Left lung (tissue), 10 donors: ENCODE results near the gene MTX3. TPM values are rescaled to one million over a fixed set of nuclear protein-coding genes. Genes with fewer than 3 reads are reported as not detected.

Experiments
- ATAC-seq: fragments of 200-7000 bp; cut with Tn5 transposase; one replicate; pipeline ENCODE4 v1.9.1; 2020; ENCODE audit warnings: moderate library complexity
- DNase-seq, 4 donors: peaks; one replicate each; pipeline ENCODE4 v3.0.0-alpha.2; 2013 to 2020
- H3K27ac ChIP-seq, 2 donors: fragments of 200-600 bp; sonication (generic) in 1 of 2; one replicate each; pipeline versions ENCODE4 v1.5.0 to v1.8.0; 2020 to 2021
- H3K27me3 ChIP-seq, 2 donors: fragments of 200-600 bp; sonication (generic) in 1 of 2; one replicate each; pipeline versions ENCODE4 v1.5.0 to v1.8.0; 2020 to 2021
- H3K36me3 ChIP-seq, 2 donors: fragments of 200-600 bp; sonication (generic) in 1 of 2; one replicate each; pipeline versions ENCODE4 v1.5.0 to v1.8.0; 2020 to 2021
- H3K4me1 ChIP-seq, 2 donors: fragments of 200-600 bp; one replicate each; pipeline ENCODE4 v1.8.0; 2021
- H3K4me3 ChIP-seq, 2 donors: fragments of 200-600 bp; sonication (generic) in 1 of 2; one replicate each; pipeline versions ENCODE4 v1.5.0 to v1.8.0; 2020 to 2021; ENCODE audit warnings: mild to moderate bottlenecking in 1 of 2
- H3K9me3 ChIP-seq, 2 donors: fragments of 200-600 bp; sonication (generic) in 1 of 2; one replicate each; pipeline versions ENCODE4 v1.5.0 to v1.8.0; 2020 to 2021
- intact Hi-C, 2 donors: fragments of 100-400 bp; cut with DNase I; formaldehyde crosslinking; loops; one replicate each; pipeline versions ENCODE4 v1.11.2 to v1.14.2; 2022
- polyA plus RNA-seq, 6 donors: library from polyadenylated mRNA; unstranded; fragments of 120-200 nt; gene quantifications; one replicate each; pipeline ENCODE4 v1.2.1, GENCODE V29; 2013; ENCODE audit not compliant: insufficient read length in 6 of 6
- total RNA-seq, 2 donors: library from RNA; stranded (reverse); fragmentation: NEBNext Ultra II Directional; extraction: Animal tissue kit (Norgen Biotek cat#: 25700); gene quantifications; one replicate each; pipeline ENCODE4 v1.2.1, GENCODE V29; 2021
- TF ChIP-seq, protein P1 (sequence below), 2 donors: fragments of 200-600 bp; sonication (generic) in 1 of 2; IDR thresholded peaks; one replicate each; pipeline versions ENCODE4 v1.5.0 to v1.8.0; 2021; ENCODE audit warnings: antibody characterized with exemption in 2 of 2
- donor health status: DM: no; HTN: yes; CAD: no.
- donor health status: DM: no; HTN: no; CAD: no.

Gene MTX3
- total and polyA plus RNA-seq, 8 donors: 11.2 to 33.5 (median 27.7) TPM

DNA sequence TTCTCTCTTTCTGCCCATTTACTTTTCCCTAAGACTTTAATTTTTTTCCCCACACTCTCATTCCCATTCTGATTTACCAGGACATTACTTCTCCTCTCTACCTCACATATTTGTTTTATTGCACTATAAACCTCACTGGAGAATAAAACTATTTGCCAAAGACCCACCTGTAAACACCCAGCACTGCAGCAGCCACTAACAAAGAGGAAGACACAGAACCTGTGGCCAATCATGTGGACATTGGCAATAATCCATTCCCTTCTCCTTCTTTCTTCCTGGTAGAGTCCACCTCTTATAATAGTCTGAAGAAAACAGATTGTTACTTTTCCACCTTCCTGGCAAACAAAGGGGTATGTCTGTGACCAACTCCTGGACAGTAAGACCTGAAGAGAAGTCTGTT lies 35.8 kb upstream of the MTX3 start:
- Histone ChIP-seq H3K27ac (no peak overlapping the region), H3K27me3 (no peaks in the 10 kb centered on the region), H3K36me3 (no peaks in the 10 kb centered on the region), H3K4me3 (no peak overlapping the region), H3K4me1 (no peaks in the 10 kb centered on the region), H3K9me3 (no peaks in the 10 kb centered on the region)
- DNase-seq (no peak), ATAC-seq (no peak)
- TF ChIP-seq, protein P1, sequence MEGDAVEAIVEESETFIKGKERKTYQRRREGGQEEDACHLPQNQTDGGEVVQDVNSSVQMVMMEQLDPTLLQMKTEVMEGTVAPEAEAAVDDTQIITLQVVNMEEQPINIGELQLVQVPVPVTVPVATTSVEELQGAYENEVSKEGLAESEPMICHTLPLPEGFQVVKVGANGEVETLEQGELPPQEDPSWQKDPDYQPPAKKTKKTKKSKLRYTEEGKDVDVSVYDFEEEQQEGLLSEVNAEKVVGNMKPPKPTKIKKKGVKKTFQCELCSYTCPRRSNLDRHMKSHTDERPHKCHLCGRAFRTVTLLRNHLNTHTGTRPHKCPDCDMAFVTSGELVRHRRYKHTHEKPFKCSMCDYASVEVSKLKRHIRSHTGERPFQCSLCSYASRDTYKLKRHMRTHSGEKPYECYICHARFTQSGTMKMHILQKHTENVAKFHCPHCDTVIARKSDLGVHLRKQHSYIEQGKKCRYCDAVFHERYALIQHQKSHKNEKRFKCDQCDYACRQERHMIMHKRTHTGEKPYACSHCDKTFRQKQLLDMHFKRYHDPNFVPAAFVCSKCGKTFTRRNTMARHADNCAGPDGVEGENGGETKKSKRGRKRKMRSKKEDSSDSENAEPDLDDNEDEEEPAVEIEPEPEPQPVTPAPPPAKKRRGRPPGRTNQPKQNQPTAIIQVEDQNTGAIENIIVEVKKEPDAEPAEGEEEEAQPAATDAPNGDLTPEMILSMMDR (IDR thresholded peaks at IDR 0.05): no peak
- intact Hi-C loops: no loop called here

DNA sequence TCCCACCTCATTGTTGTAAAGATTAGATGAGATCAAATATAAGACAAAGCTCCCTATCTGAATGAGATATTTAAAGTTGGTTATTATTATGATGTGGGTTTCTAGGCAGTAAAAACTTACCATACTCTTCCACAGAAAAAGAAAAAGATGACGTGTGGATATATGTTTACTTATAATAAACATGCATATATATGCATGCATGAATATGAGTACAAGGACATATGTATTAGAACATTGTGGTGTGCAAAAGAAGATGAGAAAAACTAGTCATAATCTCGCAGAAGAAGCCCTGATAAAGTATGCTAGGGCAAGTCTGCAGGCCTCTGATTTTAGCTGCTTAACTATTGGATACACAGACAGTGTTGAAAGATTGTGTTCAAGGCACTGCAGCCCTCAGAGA lies 34.0 kb upstream of the MTX3 start:
- Histone ChIP-seq H3K27me3 (no peaks in the 10 kb centered on the region), H3K4me1 (no peaks in the 10 kb centered on the region), H3K4me3 (no peak overlapping the region), H3K27ac (no peak overlapping the region), H3K9me3 (no peaks in the 10 kb centered on the region), H3K36me3 (no peaks in the 10 kb centered on the region)
- TF ChIP-seq, protein P1 (IDR thresholded peaks at IDR 0.05): no peak
- intact Hi-C loops: no loop called here
- DNase-seq (no peak), ATAC-seq (no peak)

DNA sequence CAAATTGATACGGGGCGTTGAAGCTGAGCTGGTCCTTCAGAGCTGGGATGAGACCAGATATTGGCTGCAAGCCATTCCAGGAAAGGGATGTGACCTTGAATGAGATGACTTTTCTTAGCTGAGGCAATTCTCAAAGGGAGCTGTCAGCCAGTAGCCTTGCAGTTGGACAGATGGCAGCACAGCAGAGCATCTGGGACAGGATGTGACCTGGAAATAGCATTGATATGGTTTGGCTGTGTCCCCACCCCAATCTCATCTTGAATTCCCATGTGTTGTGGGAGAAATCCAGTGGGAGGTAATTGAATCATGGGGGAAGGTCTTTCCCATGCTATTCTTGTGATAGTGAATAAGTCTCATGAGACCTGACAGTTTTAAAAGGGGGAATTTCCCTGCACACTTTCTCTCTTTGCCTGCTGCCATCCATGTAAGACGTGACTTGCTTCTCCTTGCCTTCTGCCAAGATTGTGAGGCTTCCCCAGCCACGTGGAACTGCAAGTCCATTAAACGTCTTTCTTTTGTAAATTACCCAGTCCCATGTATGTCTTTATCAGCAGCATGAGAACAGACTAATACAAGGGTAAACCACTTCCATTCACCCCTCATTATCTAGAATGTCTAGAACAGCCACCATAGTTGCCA lies 19.8 kb upstream of the MTX3 start:
- DNase-seq: no peak
- Histone ChIP-seq H3K4me1 (no peaks in the 10 kb centered on the region), H3K9me3 (no peaks in the 10 kb centered on the region), H3K27ac (no peak overlapping the region), H3K27me3 (no peaks in the 10 kb centered on the region), H3K4me3 (no peak overlapping the region), H3K36me3 (no peaks in the 10 kb centered on the region)
- TF ChIP-seq, protein P1 (IDR thresholded peaks at IDR 0.05): no peak
- intact Hi-C loops: no loop called here
- no peak for ATAC-seq

- Histone ChIP-seq H3K36me3 (no peaks in the 10 kb centered on the region), H3K4me1 (no peaks in the 10 kb centered on the region), H3K27me3 (no peaks in the 10 kb centered on the region), H3K27ac (no peak overlapping the region), H3K4me3 (no peak overlapping the region), H3K9me3 (no peaks in the 10 kb centered on the region)
- DNase-seq: no peak
- TF ChIP-seq, protein P1 (IDR thresholded peaks at IDR 0.05): no peak
- intact Hi-C loops: no loop called here
- no peak for ATAC-seq
These were observed 18.1 kb upstream of the MTX3 start for GRCh38 chr5:80008995-80009765.

DNA sequence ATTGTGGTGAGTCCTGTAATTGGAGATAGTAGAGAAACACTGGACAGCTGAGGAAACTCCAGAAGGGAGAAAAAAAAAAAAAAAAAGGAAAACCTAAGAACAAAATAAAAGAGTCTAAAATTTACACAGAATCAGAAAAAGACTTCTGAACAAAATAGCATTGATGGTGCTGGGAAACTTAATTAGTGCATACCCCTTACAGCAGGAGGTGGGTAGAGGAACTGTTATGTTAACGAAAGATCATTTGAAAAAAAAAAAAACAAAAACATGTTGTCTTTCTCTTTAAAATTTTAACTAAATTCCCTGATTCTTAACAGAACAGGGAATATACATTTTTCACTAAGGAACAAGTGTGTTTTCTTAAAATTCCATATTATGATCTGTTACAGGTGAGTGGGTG lies 11.6 kb upstream of the MTX3 start:
- ATAC-seq (no peak), DNase-seq (no peak)
- H3K9me3 ChIP-seq: no peaks in the 10 kb centered on the region
- intact Hi-C loops: no loop called here
- H3K4me1 ChIP-seq: no peaks in the 10 kb centered on the region
- TF ChIP-seq, protein P1 (IDR thresholded peaks at IDR 0.05): no peak
- no peaks in the 10 kb centered on the region for H3K27me3 ChIP-seq
- H3K27ac ChIP-seq: no peak overlapping the region
- H3K36me3 ChIP-seq: no peaks in the 10 kb centered on the region
- no peak overlapping the region for H3K4me3 ChIP-seq
